Neural cell (in vitro differentiated cells): ENCODE results near the gene RCAN1.

Source experiments
- EP300 ChIP-seq: fragments of 450-650 bp; conservative IDR thresholded peaks from 2 replicates; pipeline ENCODE4 v1.6.1; 2014; ENCODE audit warnings: antibody characterized with exemption, mild to moderate bottlenecking, moderate library complexity; ENCODE audit not compliant: poor library complexity, severe bottlenecking
- EZH2 ChIP-seq: fragments of 200-600, 300-800 bp; shearing (Covaris generic), sonication (generic); IDR thresholded peaks from 2 replicates; pipeline ENCODE4 v1.6.1; 2014; ENCODE audit warnings: antibody characterized with exemption, low read length, borderline replicate concordance, mild to moderate bottlenecking; ENCODE audit not compliant: insufficient read depth, poor library complexity, severe bottlenecking
- POLR2AphosphoS5 ChIP-seq: IDR thresholded peaks from 2 replicates; pipeline ENCODE4 v1.6.1; 2012
- RAD21 ChIP-seq: fragments of 450-650 bp; conservative IDR thresholded peaks from 2 replicates; pipeline ENCODE4 v1.6.1; 2014; ENCODE audit warnings: antibody characterized with exemption, mild to moderate bottlenecking, moderate library complexity
- SMC3 ChIP-seq: fragments of 450-650 bp; conservative IDR thresholded peaks from 2 replicates; pipeline ENCODE4 v1.6.1; 2014; ENCODE audit warnings: antibody characterized with exemption, mild to moderate bottlenecking, moderate library complexity; ENCODE audit not compliant: poor library complexity
- TF ChIP-seq, protein P1 (sequence below): fragments of 450-650 bp; IDR thresholded peaks from 2 replicates; pipeline ENCODE4 v1.5.1; 2014; ENCODE audit warnings: antibody characterized with exemption, mild to moderate bottlenecking, moderate library complexity; ENCODE audit not compliant: poor library complexity, severe bottlenecking

DNA sequence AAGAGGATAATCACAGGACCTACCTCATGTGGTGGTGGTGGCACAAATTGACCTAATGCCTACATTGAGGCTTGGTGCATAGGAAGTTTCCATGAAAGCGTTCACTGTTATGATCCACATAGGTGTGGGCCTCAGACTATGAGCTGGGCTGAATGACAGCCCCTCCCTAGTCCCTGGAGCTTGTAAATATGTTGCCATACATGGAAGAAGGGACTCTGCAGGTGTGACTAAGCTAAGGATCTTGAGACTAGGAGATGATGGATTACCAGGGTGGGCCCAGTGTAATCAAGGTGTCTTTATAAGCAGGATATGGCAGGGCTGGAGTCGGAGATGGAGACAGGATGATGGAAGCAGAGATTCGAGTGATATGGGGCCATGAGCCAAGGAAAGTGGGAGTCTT is 71.9 kb downstream of the RCAN1 start:
- TF ChIP-seq POLR2AphosphoS5 (no peak), SMC3 (no peak), EP300 (no peak), EZH2 (no peak), RAD21 (no peak)
- TF ChIP-seq, protein P1, sequence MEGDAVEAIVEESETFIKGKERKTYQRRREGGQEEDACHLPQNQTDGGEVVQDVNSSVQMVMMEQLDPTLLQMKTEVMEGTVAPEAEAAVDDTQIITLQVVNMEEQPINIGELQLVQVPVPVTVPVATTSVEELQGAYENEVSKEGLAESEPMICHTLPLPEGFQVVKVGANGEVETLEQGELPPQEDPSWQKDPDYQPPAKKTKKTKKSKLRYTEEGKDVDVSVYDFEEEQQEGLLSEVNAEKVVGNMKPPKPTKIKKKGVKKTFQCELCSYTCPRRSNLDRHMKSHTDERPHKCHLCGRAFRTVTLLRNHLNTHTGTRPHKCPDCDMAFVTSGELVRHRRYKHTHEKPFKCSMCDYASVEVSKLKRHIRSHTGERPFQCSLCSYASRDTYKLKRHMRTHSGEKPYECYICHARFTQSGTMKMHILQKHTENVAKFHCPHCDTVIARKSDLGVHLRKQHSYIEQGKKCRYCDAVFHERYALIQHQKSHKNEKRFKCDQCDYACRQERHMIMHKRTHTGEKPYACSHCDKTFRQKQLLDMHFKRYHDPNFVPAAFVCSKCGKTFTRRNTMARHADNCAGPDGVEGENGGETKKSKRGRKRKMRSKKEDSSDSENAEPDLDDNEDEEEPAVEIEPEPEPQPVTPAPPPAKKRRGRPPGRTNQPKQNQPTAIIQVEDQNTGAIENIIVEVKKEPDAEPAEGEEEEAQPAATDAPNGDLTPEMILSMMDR = no peak
